H1 (cell line): ENCODE results near the gene TIMD4. TPM values are rescaled to one million over a fixed set of nuclear protein-coding genes. Genes with fewer than 3 reads are reported as not detected.

ENCODE experiments used
- CBX8 ChIP-seq: fragments of 300-800, 300-1000 bp; sonication (generic); IDR thresholded peaks from 2 replicates; pipeline ENCODE4 v1.7.1; 2016; ENCODE audit warnings: low read depth, low read length, borderline replicate concordance
- EZH2 ChIP-seq: fragments of 200-600 bp; sonication (generic); IDR thresholded peaks from 2 replicates; pipeline ENCODE4 v1.7.1; 2012; ENCODE audit warnings: low read depth, mild to moderate bottlenecking, moderate library complexity, low read length, inconsistent platforms; ENCODE audit not compliant: severe bottlenecking
- MAX ChIP-seq: IDR thresholded peaks from 2 replicates; pipeline ENCODE4 v1.6.1; 2012; ENCODE audit warnings: inconsistent platforms
- NRF1 ChIP-seq: IDR thresholded peaks from 2 replicates; pipeline ENCODE4 v1.6.1; 2011; ENCODE audit warnings: mild to moderate bottlenecking, low read depth, low read length, improper control_type of control experiment
- PHF8 ChIP-seq: fragments of 200-600 bp; sonication (generic); conservative IDR thresholded peaks from 2 replicates; pipeline ENCODE4 v1.7.1; 2012; ENCODE audit warnings: low read depth, mild to moderate bottlenecking, inconsistent platforms, low read length, moderate library complexity
- POLR2AphosphoS5 ChIP-seq: IDR thresholded peaks from 2 replicates; pipeline ENCODE4 v1.6.1; 2011; ENCODE audit warnings: low read depth, low read length
- POU5F1 ChIP-seq: IDR thresholded peaks from 2 replicates; pipeline ENCODE4 v1.6.1; 2011; ENCODE audit warnings: low read depth, mild to moderate bottlenecking, low read length, moderate library complexity
- RNF2 ChIP-seq: fragments of 200-900, 300-1000 bp; sonication (generic); IDR thresholded peaks from 2 replicates; pipeline ENCODE4 v1.7.1; 2016; ENCODE audit warnings: borderline replicate concordance, low read depth, mild to moderate bottlenecking, antibody characterized with exemption, low read length; ENCODE audit not compliant: poor library complexity, severe bottlenecking; ENCODE audit errors: missing control alignments
- SIN3A ChIP-seq, 2 experiments: IDR thresholded peaks in 1 of 2; conservative IDR thresholded peaks in 1 of 2; 2 replicates each; pipeline ENCODE4 v1.6.1; 2011 to 2012; ENCODE audit warnings: low read length in 2 of 2, improper control_type of control experiment in 1 of 2, low read depth in 1 of 2, mild to moderate bottlenecking in 1 of 2
- SRF ChIP-seq: IDR thresholded peaks from 2 replicates; pipeline ENCODE4 v1.6.1; 2011; ENCODE audit warnings: mild to moderate bottlenecking, low read depth, low read length, moderate library complexity
- TBP ChIP-seq: IDR thresholded peaks from 2 replicates; pipeline ENCODE4 v1.6.1; 2011; ENCODE audit warnings: low read depth, low read length, improper control_type of control experiment
- ZNF274 ChIP-seq: IDR thresholded peaks from 2 replicates; pipeline ENCODE4 v1.7.0; 2012; ENCODE audit warnings: low read length, borderline replicate concordance; ENCODE audit errors: extremely low read depth
- polyA plus RNA-seq, 7 experiments: library from polyadenylated mRNA; depleted of rRNA in 3 of 7; stranded (reverse) in 5 of 7; unstranded in 2 of 7; fragments of >200 nt in 5 of 7; fragments of 200-250 nt in 2 of 7; gene quantifications; 1 replicate in 5 of 7; 2 replicates in 1 of 7; 4 replicates in 1 of 7; pipeline versions ENCODE4 v1.2.1 to v1.2.3, GENCODE V29; 2011 to 2013; ENCODE audit warnings: missing spikeins in 2 of 7, mixed read lengths in 2 of 7
- total RNA-seq: library from RNA; stranded (reverse); fragmentation: NEBNext Ultra II Directional; extraction: Animal tissue kit (Norgen Biotek cat#: 25700); gene quantifications from 2 replicates; pipeline ENCODE4 v1.2.1, GENCODE V29; 2021

TIMD4 gene
- total and polyA plus RNA-seq, 2 of the 8 experiments (the other 6 are each of a cell fraction or from before 2014, with no cell fraction given): not detected

- TF ChIP-seq EZH2 (no peak), NRF1 (no peak), PHF8 (no peak), RNF2 (no peak), POU5F1 (no peak), POLR2AphosphoS5 (no peak), CBX8 (no peak), TBP (no peak), SRF (no peak), MAX (no peak), ZNF274 (no peak), SIN3A (conservative IDR thresholded peaks at IDR 0.05 in 1 of 2, IDR thresholded peaks at IDR 0.05 in 1 of 2; ENCODE audit: low read depth in 1 of 2, low read length in 2 of 2) (no peak)
Measured at GRCh38 chr5:156920042-156920860, 42.8 kb downstream of the TIMD4 start (continued).
